ENCODE results near the gene FILIP1L. TPM values are rescaled to one million over a fixed set of nuclear protein-coding genes. Genes with fewer than 3 reads are reported as not detected.

The FILIP1L gene
- polyA plus RNA-seq, 1 experiment: 31.2 TPM

GRCh38 chr3:99870712-99871111, 243.6 kb downstream of the FILIP1L start:
- Histone ChIP-seq H3K36me3 (ENCODE audit: control insufficient read depth, insufficient read depth, low read length) (0 out of 2 replicates have a peak, but pooled peaks cover 4% of the 10 kb centered on the region), H3K4me3 (ENCODE audit: low read depth, low read length) (no peak overlapping the region), H3K27me3 (ENCODE audit: control insufficient read depth, insufficient read depth, low read length) (no peaks in the 10 kb centered on the region)
- DNase-seq (ENCODE audit: low read depth): no peak
- POLR2A ChIA-PET: no interaction called here
- no peak for TF ChIP-seq CTCF (IDR thresholded peaks at IDR 0.05; ENCODE audit: insufficient read depth, low read depth, low read length)
- CTCF ChIA-PET: interaction anchor here (0.6 to 1.4 kb wide), 5 partner anchors 23 to 90 kb away, joined by 3 read pairs; no protein-coding TSS in a partner anchor

DNA sequence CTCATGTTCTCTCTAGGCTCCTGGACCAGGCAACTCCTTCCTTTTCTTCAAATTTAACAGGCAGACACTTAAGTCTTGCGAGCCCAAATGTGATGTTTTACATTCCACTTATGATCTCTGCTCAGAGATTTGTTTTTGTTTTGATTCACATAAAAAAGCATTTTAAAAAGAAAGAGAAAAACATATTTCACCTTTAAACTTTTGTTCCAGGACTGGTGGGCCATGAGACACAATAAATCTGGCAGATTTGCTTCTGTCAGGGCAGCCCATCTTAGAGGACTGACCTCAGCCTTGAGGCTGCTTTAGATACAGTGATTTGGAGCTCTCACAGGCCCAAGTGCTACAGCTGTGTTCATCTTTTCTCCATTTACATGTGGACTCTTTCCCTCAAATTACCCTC, 244.7 kb downstream of the FILIP1L start:
- TF ChIP-seq CTCF (IDR thresholded peaks at IDR 0.05; ENCODE audit: insufficient read depth, low read depth, low read length): no peak
- no peak overlapping the region for H3K4me3 ChIP-seq (ENCODE audit: low read depth, low read length)
- 0 out of 2 replicates have a peak, but pooled peaks cover 6% of the 10 kb centered on the region for H3K36me3 ChIP-seq (ENCODE audit: control insufficient read depth, insufficient read depth, low read length)
- ChIA-PET CTCF (interaction anchor here (1.4 kb wide), 1 partner anchor 27 kb away, joined by 3 read pairs; no protein-coding TSS in a partner anchor), POLR2A (interaction anchor here (0.7 kb wide), 1 partner anchor 192 kb away, joined by 3 read pairs; no protein-coding TSS in a partner anchor)
- DNase-seq (ENCODE audit: low read depth): no peak
- no peaks in the 10 kb centered on the region for H3K27me3 ChIP-seq (ENCODE audit: control insufficient read depth, insufficient read depth, low read length)

DNA sequence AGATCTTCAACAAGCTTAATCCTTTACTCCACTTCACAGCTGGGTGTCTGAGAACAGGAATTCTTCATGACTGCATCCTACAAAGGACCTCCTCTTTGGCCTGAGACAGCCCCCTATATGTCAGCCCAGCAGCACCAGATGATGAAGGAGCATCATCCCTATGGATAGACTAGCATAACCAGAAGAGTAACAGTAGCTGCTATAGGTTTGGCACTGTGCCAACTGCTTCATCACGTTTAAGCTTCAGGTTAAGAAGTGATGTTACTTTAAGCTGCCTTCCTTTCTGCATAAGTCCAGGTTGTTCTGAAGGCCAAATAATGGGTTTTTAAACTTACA, 246.0 kb downstream of the FILIP1L start:
- no peak for DNase-seq (ENCODE audit: low read depth)
- TF ChIP-seq CTCF (IDR thresholded peaks at IDR 0.05; ENCODE audit: insufficient read depth, low read depth, low read length): no peak
- ChIA-PET POLR2A (no interaction called here), CTCF (interaction anchor here (1.3 to 1.7 kb wide), 2 partner anchors 26 to 386 kb away, joined by 3 read pairs; no protein-coding TSS in a partner anchor)
- Histone ChIP-seq H3K4me3 (ENCODE audit: low read depth, low read length) (no peak overlapping the region), H3K27me3 (ENCODE audit: control insufficient read depth, insufficient read depth, low read length) (no peaks in the 10 kb centered on the region), H3K36me3 (ENCODE audit: control insufficient read depth, insufficient read depth, low read length) (0 out of 2 replicates have a peak, but pooled peaks cover 6% of the 10 kb centered on the region)

DNA sequence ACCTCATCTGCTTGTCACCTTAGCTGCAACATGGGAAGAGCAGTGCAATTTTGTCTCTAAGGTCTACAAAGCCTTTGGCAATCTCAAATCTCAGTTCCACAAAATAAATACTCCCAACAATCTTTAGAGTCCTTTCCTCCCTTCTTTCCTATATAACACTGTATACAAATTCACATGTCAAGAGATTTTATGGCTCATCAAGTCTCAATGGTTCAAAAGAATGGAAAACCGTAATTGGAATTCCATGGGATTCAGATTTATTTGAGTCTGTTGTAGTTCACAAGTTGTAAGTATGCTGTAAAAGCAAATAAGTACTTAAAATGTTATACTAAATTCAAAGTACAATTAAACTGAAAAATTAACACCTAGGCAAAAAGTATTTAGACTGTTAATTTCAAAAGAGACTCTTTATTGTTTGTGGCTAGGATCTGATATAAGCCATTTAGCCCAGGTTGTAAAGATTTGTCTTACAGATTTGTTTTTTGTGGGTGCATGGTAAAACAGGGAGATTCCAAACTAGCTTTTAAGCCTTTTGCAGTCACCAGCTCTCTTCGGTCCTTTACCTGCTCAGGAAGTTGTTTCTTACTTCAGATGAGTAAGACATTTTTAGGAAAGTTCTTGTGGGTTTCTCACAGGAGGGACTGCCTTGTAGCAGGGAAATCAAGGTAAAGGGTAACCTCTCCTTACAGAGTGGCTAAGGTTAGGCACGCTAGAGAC, 246.5 kb downstream of the FILIP1L start:
- no peak for TF ChIP-seq CTCF (IDR thresholded peaks at IDR 0.05; ENCODE audit: insufficient read depth, low read depth, low read length)
- peaks cover 6% of the 10 kb centered on the region for H3K36me3 ChIP-seq (ENCODE audit: control insufficient read depth, insufficient read depth, low read length)
- CTCF ChIA-PET: interaction anchor here (1.2 to 1.7 kb wide), 3 partner anchors 27 to 386 kb away, joined by 3 read pairs; no protein-coding TSS in a partner anchor

DNA sequence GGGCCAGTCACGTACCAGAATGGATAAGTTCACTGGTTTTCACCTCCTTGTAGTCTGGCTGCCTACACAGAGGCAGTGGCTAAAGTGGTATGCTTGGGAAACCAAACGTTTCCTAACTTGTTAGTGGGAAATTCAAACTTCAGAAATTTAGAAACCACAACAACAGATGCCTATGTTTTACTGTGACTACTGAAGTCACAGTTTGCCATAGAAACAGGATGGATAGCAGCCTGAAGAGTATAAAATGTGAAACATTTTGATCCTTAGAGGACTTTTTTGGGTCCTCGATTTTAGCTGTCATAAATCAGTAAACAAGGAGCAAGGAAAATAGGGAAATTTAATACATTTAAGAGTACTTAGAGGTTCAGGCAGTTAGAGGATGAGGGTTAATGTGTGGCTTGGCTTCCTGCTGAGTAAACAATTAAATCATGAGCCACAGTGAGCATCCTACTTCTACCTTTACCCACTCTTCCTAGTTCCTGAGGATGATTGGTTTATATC, 248.0 kb downstream of the FILIP1L start:
- peak; percentile 64 for DNase-seq (ENCODE audit: low read depth)
- peaks cover 8% of the 10 kb centered on the region for H3K36me3 ChIP-seq (ENCODE audit: control insufficient read depth, insufficient read depth, low read length)
- no peak overlapping the region for H3K4me3 ChIP-seq (ENCODE audit: low read depth, low read length)
- TF ChIP-seq CTCF (IDR thresholded peaks at IDR 0.05; ENCODE audit: insufficient read depth, low read depth, low read length): no peak
- POLR2A ChIA-PET: interaction anchor here (0.7 kb wide), 1 partner anchor 535 kb away, joined by 5 read pairs; the partner anchor contains the start of genes LNP1 and TOMM70
- H3K27me3 ChIP-seq (ENCODE audit: control insufficient read depth, insufficient read depth, low read length): no peaks in the 10 kb centered on the region
- CTCF ChIA-PET: interaction anchor here (0.6 to 1.2 kb wide), 2 partner anchors 32 to 141 kb away, joined by 3 read pairs; no protein-coding TSS in a partner anchor

More for the DNA sequence above, 246.5 kb downstream of the FILIP1L start:
- POLR2A ChIA-PET: interaction anchor here (0.5 kb wide), 1 partner anchor 329 kb away, joined by 3 read pairs; no protein-coding TSS in a partner anchor
- H3K4me3 ChIP-seq (ENCODE audit: low read depth, low read length): no peak overlapping the region
- DNase-seq (ENCODE audit: low read depth): no peak
- no peaks in the 10 kb centered on the region for H3K27me3 ChIP-seq (ENCODE audit: control insufficient read depth, insufficient read depth, low read length)
